ENCODE data around the gene CTXN1.

Gene CTXN1

DNA sequence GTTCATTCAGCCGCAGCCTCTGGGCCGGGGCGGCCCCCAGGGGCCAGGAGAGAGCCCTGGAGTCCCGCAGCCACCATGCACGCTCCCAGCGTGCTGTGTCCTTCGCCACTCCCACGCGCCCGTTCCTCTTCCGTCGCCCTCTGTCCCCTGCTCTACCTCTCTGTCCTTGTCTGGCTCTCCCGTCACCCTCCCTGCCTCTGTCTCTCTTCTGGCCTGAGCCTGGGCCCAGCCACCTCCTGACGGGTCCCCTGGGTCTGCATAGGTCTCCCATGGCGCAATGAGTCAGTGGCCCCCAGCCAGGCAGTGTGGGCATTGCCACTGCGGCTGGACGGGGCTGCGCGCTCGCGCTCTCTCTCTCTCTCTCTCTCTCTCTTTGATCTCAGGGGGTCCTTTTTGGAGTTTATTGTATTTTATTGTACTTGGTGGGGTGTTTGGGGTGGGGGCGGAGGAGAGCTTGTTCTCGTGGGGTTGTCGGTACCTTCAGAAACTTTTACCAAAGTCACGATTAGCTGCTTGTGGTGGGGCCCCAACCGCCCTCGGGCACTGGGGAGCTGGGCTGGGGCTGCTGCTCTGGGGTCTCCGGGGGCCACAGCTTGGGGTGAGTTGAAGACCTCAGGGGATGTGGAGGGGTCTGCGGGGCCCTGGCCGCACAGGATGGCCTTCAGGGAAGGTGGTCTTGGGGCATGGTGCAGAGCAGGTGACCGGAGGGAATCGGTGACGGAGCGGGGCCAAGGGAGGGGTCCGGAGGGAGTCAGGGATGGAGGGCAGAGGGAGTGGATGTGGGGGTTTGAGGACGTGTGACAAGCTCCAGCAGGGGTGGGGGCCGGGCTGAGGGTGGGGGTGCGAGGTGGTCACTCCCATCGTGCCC lies 13.0 kb downstream of the CTXN1 start:
- no peak for DNase-seq

DNA sequence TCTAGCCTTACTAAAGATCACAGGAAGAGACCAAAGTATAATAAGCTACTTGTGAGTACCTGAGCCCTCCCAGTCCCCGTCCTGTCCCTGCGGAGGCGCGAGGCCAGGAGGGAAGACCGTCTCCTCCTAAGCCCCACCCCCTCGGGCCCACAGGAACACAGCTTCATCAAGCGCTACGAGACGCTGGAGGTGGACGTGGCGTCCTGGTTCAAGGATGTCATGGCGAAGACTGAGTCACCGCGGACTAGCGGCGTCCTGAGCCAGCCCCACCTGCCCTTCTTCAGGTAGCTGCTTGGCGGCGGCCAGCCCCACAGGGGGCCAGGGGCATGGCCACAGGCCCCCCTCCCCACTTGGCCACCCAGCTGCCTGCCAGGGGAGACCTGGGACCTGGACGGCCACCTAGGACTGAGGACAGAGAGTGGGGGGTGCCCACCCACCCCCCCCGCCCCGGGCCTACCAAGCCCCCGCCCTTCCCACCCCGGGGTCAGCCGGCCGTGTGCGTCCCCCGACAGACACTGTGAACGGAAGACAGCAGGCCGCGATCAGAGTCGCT lies 13.7 kb downstream of the CTXN1 start:
- DNase-seq, result no peak

DNA sequence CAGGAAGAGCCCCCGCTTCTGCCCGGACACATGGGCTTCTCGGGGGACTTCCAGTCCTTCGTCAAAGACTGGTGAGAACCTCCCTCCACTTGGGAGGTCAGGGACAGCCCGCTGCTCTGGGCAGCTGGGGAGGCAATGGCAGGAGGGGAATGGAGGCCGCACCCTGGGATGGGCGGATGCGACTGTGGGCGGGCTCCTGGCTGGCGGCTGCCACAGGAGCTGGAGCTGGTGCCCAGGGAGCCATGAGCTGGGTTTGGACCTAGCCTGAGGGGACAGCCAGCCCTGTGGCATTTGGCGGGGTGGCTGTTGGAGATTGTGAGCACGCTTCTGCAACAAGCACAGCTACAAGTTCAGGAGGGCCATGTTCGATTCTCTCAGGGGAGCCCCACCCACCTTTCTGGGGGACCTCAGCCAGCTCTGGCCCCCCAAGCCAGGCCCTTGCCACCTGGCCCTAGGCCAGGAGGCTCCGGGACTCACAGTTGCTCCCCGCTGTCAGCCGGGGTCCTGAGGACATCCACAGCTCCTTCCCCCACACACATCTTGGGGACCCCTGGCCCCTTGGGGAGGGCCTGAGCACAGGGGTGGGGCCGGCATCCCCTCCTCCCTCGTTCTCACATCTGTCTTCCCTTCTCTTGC lies 14.3 kb downstream of the CTXN1 start:
- DNase-seq, result no peak

DNA sequence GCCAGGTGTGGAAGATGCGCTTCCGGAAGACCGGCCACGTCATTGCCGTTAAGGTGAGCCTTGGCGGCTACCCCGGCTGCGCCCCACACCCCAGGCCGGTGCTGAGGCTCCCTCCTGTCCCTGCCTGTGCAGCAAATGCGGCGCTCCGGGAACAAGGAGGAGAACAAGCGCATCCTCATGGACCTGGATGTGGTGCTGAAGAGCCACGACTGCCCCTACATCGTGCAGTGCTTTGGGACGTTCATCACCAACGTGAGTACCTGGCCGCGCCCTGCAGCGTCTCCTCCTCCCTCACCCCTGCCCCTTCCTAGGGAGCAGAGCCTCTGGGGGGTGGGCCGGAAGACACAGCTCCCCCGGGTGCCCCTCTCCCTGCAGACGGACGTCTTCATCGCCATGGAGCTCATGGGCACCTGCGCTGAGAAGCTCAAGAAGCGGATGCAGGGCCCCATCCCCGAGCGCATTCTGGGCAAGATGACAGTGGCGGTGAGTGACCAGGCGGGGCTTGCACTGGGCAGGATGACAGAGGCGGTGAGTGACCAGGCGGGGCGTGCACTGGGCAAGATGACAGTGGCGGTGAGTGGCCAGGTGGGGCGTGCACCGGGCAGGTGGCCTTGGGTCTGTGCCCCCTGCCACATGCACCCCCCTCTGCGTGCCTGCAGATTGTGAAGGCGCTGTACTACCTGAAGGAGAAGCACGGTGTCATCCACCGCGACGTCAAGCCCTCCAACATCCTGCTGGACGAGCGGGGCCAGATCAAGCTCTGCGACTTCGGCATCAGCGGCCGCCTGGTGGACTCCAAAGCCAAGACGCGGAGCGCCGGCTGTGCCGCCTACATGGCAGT lies 15.4 kb downstream of the CTXN1 start:
- DNase-seq, result no peak

DNA sequence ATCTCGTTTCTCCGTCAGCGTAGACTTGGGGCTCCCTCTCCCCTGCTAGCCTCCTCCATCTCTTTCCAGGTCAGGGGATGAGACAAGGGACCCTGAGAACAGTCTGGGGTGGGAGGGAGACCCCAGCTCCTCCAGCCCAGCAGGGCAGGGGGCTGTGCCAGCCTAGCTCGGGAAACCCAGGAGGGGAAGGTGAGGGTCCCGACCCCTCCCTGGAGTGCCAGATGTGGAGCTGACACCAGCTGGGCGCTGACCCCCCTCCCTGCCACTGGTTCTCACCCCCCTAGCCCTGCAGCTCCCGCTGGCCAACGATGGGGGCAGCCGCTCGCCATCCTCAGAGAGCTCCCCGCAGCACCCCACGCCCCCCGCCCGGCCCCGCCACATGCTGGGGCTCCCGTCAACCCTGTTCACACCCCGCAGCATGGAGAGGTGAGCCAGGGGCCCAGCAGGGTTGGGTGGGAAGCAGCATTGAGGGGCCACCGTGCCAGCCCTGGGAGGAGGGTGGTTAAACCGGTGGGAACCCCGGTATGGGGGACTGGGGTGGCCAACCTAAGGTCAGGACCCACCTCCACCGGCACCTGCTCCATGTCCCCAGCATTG lies 16.4 kb downstream of the CTXN1 start:
- DNase-seq, result no peak

DNA sequence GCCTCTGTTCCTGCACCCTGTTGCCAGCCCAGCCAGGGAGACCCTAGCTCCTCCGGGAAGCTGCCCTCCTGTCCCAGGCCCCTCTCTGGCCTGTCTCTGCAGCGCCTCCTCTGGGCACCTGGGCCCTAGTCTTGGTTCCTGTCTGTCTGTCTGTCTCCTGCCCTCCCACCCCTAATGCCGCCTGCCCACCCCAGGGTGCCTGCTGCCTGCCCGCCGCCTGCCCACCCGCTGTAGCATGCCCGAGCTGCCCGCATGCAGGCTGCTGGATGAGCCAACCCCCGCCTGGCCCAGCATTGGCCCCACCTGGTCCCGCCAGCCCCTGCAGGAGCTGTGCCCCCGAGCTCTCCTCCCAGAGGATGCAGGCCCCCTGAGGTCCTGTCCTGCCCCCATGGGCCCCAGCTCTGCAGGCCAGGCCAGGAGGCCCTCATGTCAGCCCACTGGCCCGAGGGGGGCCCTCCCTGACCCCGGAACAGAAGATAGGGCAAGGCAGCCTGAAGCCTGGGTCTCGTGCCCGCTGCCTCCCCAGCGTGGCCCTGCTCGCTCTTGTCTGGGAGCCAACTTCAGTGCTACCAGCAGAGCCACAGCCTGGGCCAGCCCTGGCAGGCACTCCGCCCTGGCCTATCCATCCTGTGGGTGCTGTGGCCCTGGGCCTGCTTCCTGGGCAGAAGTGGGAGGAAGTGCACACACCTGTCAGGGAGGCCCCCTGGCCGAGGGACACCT lies 17.0 kb downstream of the CTXN1 start:
- DNase-seq, result no peak

DNA sequence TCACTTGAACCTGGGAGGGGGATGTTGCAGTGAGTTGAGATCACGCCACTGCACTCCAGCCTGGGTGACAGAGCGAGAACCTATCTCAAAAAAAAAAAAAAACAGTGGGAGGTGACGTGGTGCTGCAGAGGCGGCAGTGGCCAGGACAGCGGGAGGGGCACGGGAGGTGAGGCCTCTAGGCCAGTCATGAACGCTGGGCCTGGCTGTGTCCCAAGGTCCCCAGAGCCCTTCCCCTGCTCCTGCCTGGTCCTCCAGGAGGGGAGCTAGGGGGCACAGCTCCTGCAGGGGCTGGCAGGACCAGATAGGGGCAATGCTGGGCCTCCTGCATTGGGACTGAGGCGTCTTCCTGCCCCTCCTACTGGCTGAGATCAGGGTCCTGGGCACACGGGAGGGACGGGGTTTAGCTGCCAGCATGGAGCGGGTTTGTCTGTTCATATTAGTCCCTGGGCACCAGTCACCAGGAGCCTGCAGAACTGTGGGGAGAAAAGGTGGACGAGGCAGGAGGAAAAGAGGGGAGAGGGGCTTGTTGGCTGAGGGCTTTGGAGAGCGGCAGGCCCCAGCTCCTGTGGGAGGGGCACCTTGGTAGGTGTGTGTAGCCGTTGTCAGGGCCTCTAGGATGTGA lies 17.7 kb downstream of the CTXN1 start:
- no peak for DNase-seq

DNA sequence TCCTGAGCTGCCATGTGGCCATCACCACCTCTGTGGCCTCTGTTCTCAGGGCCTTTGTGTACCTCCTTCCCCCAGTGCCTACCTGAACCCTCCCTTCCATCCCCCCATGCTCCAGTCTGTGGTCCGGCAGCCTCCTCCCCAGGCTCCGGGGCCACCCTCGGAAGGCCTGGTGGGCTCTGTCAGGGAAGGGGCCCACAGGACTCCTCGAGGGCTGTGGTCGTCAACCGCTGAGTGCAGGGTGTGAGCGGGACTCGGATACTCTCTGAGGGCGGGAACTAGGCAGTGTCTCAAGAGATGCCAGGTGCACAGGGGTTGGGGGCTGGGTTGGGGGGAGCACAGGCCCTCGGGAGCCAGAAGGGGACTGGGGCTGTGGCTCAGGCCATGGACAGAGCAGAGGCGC lies 18.4 kb downstream of the CTXN1 start:
- DNase-seq, result no peak

DNA sequence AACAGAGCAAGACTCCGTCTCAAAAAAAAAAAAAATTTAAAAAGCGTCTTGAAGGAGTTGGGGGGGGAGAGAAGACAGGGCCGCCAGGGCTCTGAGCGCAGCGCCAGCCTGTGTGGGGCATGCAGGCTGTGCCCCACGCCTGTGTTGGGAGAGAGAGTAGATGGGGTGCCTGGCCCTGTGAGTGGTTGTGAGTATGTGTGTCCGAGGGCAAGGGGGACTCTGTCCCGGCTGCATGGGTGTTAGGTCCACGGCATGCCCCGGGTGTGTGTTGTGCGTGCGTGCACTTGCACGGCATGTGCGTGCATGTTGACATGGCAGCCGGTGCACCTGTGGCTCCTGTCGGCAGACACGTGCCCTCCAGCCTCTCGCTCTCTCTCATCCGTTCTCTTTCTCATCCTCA lies 18.8 kb downstream of the CTXN1 start:
- no peak for DNase-seq

DNA sequence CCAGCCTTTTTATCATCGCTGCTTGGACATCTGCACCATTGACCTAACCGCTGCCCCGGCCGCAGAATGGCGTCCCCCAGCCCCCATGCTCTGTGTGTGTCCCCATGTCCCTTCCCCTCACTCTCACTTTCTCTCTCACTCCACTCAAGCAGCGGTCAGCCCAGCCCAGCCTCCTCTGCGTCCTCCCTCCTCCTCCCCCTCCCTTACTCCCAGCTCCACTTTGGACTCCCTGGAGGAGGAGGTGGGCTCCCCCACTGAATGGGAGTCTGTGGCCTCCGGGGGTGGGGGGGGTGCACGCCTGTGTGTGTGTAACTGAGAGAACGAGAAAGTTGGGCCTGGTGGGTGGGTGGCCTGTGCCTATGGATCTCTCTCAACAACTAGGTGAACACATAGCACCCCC lies 20.1 kb downstream of the CTXN1 start:
- no peak for DNase-seq

DNA sequence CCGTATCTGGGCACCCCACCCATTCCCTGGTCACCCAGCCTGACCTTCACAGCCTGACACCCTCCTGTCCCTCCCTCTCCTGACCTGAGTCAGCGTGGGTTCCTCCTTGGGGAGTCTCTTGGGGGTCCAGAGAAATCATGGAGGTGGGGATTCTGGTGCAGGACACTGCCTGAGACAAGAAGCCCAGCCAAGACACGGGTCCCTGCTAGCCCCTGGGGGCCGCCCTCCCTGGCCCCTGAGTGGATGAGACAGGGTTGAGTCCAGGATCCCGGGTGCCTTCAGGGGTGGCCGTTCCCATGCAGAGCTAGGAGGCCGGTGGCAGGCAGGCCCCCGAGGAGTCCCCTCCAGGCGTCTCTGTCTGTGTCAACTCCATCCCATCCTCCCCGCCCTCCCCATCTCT lies 20.7 kb downstream of the CTXN1 start:
- DNase-seq, result no peak

DNA sequence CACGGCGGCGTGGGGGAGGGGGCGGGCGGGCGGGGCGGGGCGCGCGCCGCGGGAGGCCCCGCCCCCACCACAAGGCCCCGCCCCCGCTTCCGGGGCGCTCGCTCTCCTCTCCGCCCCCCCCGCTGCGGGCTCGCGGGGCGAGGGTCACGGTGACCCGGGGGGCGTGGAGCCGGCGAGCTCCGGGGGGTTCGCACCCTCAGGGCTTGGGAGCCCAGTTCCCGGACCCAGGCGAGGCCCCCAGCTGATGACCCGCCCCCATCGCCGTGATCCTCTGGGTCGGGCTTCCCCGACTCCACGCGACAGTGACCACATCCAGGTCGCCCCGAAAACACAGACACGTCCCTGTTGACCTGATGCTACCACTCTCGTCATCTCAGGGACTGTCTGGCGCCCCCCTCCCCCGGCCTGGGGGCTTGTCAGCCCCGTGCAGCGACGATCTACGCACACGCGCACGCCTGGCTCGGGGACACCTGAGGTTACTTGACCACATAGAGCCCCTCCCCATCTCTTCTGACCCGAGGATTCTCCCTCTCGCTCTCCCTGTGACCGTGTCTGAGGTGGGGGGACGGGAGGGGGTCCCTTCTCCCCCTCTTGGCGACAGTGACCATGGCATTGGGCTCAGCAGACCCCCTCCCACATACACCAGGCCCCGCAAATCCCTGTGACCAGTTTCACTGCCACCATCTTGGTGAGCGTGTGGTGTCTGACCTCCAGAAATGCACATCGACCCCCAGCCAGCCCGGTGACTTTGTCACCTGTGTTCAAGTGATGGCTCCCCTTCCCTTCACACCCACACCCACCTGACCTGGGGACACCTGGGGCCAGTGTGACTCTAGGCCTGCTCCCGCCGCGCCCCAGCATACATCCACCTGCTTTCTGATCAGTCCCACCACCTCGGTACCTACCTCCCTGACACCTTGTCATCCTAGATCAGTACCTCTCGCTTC lies 21.6 kb downstream of the CTXN1 start:
- peak; percentile 89 to 90 for DNase-seq

DNA sequence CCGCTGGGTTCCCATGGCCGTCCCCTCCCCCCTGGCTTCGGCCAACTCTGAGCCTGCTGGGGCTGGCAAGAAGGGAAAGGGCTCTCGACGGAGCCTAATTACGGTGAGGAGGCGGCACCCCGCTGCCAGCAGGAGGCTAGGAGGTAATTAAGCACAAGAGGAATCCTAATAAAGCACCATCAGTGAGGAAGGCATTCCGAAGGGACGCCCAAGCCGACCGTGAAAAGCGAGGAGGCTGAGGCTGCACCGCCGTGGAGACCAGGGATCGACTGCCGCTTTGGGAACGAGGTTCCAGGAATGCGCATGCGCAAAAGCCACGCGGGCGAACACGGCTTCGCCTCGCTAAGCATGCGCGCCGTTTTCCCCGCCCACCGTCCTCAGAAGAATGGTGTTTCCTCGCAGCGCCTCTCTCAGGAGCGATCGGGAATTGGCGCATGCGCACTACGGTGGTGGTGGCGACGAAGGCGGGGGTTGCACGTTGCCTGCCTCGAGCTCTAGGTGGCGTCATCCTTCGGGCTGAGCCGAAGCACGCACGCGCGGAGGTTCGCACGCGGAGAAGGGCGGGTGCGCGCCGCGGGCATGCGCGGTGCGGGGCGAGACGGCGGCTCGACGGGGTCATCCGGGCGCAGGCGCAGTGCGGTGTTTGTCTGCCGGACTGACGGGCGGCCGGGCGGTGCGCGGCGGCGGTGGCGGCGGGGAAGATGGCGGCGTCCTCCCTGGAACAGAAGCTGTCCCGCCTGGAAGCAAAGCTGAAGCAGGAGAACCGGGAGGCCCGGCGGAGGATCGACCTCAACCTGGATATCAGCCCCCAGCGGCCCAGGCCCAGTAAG lies 22.5 kb downstream of the CTXN1 start, which contains the start of gene MAP2K7:
MAP2K7 (plus strand) TSS at position 634 of the 830 bp plus-strand sequence; CDS start at position 702, 68 bp downstream.
- DNase-seq, result peak; percentile 100

DNA sequence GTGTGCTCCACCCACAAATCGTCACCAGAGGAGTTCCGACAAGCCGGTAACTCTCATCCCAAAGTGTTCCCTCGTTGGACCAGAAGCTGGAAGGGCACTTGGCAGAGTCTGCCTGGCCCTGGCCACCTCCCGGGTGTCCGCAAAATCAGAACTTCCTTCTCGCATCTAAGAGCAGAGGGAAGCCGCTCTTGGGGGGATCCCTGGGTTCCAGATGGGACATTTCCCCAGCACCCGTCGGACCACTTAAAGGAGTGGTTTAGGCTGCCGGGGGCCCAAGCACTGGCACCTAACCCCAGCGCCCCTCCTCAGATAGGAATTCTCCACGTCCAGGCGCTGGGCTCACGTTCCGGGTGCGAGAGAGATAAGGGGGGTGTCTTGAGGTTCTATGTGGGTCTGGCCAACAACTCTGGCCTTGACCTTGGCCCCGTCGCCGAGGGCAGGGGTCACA lies 23.1 kb downstream of the CTXN1 start:
- DNase-seq, result no peak

DNA sequence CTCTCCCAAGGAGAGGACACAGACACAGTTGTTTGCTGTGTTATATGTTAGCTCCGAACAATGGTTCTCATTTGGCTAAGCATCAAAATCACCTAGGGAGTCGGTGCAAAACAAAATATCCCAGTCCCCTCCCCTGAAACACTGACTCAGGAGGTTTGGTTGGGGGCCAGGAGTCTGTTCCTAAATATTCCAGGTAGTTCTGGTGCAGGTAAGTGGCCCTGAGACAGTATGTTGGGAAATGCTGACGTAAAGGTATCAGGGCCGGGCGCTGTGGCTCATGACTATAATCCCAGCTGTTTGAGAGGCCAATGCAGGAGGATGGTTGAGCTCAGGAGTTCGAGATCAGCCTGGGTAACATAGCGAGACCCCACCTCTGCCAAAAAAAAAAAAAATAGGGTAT lies 24.6 kb downstream of the CTXN1 start:
- DNase-seq, result no peak

DNA sequence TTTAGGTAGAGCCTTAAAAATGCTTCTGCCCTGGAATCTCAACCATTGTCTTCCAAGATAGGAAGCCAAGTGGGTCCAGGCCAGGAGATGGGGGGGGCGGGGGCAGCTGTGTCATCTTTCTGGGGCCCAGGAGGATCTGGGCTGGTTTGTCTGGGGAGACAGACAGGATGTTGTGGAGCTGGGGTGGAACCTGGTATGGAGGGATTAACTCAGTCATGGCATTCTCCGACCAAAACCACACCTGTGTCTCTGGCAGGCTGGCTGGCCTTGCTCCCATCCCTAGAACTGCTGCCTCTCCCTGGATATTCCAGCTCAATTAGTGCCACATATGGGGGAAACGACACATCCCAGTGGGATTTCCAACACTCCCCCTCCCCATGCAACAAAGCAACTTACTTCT lies 25.0 kb downstream of the CTXN1 start:
- no peak for DNase-seq

DNA sequence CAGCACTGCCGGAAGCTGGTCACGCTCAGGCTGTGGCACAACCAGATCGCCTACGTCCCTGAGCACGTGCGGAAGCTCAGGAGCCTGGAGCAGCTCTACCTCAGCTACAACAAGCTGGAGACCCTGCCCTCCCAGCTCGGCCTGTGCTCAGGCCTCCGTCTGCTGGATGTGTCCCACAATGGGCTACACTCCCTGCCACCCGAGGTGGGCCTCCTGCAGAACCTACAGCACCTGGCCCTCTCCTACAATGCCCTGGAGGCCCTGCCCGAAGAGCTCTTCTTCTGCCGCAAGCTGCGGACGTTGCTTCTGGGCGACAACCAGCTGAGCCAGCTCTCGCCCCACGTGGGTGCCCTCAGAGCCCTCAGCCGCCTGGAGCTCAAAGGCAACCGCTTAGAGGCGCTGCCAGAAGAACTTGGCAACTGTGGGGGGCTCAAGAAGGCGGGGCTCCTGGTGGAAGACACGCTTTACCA lies 25.5 kb downstream of the CTXN1 start:
- no peak for DNase-seq

DNA sequence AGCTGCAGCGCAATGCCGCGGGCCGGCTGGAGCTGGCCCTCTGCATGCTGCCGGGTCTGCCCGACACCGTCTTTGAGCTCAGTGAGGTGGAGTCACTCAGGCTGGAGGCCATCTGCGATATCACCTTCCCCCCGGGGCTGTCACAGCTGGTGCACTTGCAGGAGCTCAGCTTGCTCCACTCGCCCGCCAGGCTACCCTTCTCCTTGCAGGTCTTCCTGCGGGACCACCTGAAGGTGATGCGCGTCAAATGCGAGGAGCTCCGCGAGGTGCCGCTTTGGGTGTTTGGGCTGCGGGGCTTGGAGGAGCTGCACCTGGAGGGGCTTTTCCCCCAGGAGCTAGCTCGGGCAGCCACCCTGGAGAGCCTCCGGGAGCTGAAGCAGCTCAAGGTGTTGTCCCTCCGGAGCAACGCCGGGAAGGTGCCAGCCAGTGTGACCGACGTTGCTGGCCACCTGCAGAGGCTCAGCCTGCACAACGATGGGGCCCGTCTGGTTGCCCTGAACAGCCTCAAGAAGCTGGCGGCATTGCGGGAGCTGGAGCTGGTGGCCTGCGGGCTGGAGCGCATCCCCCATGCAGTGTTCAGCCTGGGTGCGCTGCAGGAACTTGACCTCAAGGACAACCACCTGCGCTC lies 26.1 kb downstream of the CTXN1 start:
- no peak for DNase-seq

DNA sequence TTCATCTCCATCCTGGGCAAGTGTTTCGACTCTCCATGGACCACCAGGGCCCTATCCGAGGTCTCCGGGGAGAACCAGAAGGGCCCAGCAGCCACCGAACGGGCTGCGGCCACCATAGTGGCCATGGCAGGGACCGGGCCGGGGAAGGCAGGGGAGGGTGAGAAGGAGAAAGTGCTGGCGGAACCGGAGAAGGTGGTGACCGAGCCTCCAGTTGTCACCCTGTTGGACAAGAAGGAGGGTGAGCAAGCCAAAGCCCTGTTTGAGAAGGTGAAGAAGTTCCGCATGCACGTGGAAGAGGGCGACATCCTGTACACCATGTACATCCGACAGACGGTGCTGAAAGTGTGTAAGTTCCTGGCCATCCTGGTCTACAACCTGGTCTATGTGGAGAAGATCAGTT lies 27.0 kb downstream of the CTXN1 start:
- no peak for DNase-seq

All from CD4-positive, alpha-beta T cell treated with Interferon alpha-2 for 1 hour (primary cell).